ENCODE data around the gene TBC1D22B. TPM values are rescaled to one million over a fixed set of nuclear protein-coding genes. Genes with fewer than 3 reads are reported as not detected.

The TBC1D22B gene
- total and polyA plus RNA-seq, 12 donors, result 7.4 to 21.9 (median 15.7) TPM

DNA sequence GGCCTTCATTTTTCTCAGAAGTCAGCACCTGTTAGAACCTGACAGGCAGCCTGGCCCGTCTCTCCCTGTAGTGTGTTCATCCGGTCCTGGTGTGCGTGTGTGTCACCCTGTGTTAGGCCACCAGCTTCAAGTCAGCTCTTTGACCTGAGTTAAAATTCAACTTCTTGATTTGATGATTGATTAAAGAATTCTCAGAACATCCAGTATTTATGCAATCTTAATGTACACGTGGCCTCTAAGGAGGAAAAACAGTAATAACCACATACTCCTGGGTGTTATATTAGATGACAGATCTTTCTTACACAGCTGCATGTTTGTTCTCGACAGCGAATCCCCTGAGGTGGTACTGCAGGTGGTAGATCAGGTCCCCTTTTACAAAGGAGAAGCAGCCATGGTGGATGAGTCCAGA is 19.4 kb downstream of the TBC1D22B start:
- WGBS, 4 donors, result 86 to 93% (median 90%) methylated on average over 6 of the region's 6 CpGs
- Histone ChIP-seq H3K4me1 (replicated peaks in 1 of 2) (peaks cover 6 to 15% of the 10 kb centered on the region in 2 donors), H3K27me3 (no peaks in the 10 kb centered on the region), H3K36me3 (replicated peaks in 1 of 2) (no peaks in the 10 kb centered on the region), H3K4me3 (no peak overlapping the region), H3K9me3 (replicated peaks in 1 of 3) (no peaks in the 10 kb centered on the region), H3K27ac (no peak overlapping the region)
- DNase-seq, result no peak
- intact Hi-C loops (cut with DNase I), result no loop called here
- TF ChIP-seq POLR2A (IDR thresholded peaks at IDR 0.05), result no peak
- TF ChIP-seq, protein P1, sequence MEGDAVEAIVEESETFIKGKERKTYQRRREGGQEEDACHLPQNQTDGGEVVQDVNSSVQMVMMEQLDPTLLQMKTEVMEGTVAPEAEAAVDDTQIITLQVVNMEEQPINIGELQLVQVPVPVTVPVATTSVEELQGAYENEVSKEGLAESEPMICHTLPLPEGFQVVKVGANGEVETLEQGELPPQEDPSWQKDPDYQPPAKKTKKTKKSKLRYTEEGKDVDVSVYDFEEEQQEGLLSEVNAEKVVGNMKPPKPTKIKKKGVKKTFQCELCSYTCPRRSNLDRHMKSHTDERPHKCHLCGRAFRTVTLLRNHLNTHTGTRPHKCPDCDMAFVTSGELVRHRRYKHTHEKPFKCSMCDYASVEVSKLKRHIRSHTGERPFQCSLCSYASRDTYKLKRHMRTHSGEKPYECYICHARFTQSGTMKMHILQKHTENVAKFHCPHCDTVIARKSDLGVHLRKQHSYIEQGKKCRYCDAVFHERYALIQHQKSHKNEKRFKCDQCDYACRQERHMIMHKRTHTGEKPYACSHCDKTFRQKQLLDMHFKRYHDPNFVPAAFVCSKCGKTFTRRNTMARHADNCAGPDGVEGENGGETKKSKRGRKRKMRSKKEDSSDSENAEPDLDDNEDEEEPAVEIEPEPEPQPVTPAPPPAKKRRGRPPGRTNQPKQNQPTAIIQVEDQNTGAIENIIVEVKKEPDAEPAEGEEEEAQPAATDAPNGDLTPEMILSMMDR (IDR thresholded peaks at IDR 0.05), result no peak

- H3K36me3 ChIP-seq (replicated peaks in 1 of 2), result peaks cover 0 to 11% of the 10 kb centered on the region in 2 donors
- intact Hi-C loops (cut with DNase I), result no loop called here
- H3K27me3 ChIP-seq, result no peaks in the 10 kb centered on the region
- WGBS, 4 donors, result 75 to 80% (median 76%) methylated on average over 9 of the region's 9 CpGs
- no peak for DNase-seq
- no peaks in the 10 kb centered on the region for H3K9me3 ChIP-seq (replicated peaks in 1 of 3)
- TF ChIP-seq, protein P1 (IDR thresholded peaks at IDR 0.05), result no peak
- no peak for TF ChIP-seq POLR2A (IDR thresholded peaks at IDR 0.05)
- H3K4me1 ChIP-seq (replicated peaks in 1 of 2), result peaks cover 29 to 40% of the 10 kb centered on the region in 2 donors
- H3K27ac ChIP-seq, result peak overlapping the region in 1 of 5 donors; percentile 43
- H3K4me3 ChIP-seq, result no peak overlapping the region
Measured at GRCh38 chr6:37279366-37280134, 22.0 kb downstream of the TBC1D22B start.

DNA sequence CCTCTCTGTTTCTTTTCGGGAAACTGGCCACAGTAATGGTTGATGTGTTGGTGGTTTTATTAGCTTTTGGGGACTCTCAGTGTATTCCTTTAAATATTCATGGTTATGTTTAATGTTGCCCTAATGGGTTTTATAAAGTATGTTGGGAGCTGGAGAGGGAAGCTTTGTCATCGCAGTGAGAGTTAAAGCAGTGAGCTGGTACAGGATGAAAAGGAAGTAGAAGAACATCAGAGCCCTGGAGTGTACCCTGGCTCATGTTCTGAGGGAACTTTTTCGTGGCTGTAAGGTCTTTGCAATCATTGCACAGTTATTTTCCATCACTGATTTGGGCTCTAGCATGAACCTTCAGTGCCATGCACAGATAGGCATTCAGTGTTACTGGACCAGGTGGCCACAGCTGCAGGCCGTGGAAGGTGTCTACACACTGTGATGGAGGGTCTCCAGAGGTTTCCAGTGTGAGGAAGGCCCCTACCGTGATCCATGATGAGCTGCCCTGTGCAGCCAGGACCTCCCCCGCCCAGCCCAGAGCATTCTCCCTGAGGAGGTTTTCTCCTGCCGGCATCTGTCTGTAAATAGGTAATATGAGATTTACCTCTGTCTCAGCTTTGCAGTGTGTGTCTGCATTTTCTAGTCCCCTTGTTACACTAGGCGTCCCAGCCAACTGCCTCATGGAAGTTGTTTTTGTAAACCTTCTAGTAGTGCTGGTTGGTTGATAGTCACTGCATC is 22.8 kb downstream of the TBC1D22B start:
- no peak overlapping the region for H3K4me3 ChIP-seq
- H3K36me3 ChIP-seq (replicated peaks in 1 of 2), result peaks cover 0 to 16% of the 10 kb centered on the region in 2 donors
- TF ChIP-seq, protein P1 (IDR thresholded peaks at IDR 0.05), result no peak
- no peak for TF ChIP-seq POLR2A (IDR thresholded peaks at IDR 0.05)
- no peak for DNase-seq
- 84 to 90% (median 86%) methylated on average over 8 of the region's 8 CpGs for WGBS, 4 donors
- H3K9me3 ChIP-seq (replicated peaks in 1 of 3), result no peaks in the 10 kb centered on the region
- peaks cover 28 to 39% of the 10 kb centered on the region in 2 donors for H3K4me1 ChIP-seq (replicated peaks in 1 of 2)
- H3K27ac ChIP-seq, result no peak overlapping the region
- H3K27me3 ChIP-seq, result no peaks in the 10 kb centered on the region
- intact Hi-C loops (cut with DNase I), result no loop called here

GRCh38 chr6:37282371-37282770 is 24.8 kb downstream of the TBC1D22B start:
- no peak for DNase-seq
- Histone ChIP-seq H3K36me3 (replicated peaks in 1 of 2) (peaks cover 0 to 23% of the 10 kb centered on the region in 2 donors), H3K4me1 (replicated peaks in 1 of 2) (peaks cover 28 to 37% of the 10 kb centered on the region in 2 donors), H3K27me3 (no peaks in the 10 kb centered on the region), H3K27ac (peak overlapping the region in 4 of 5 donors; percentile 52 to 81 (median 70)), H3K4me3 (no peak overlapping the region), H3K9me3 (replicated peaks in 1 of 3) (no peaks in the 10 kb centered on the region)
- 54 to 69% (median 57%) methylated on average over 2 of the region's 2 CpGs for WGBS, 4 donors
- no peak for TF ChIP-seq POLR2A (IDR thresholded peaks at IDR 0.05)
- TF ChIP-seq, protein P1 (IDR thresholded peaks at IDR 0.05), result no peak
- intact Hi-C loops (cut with DNase I), result no loop called here
